Neural cell (in vitro differentiated cells): ENCODE results near the gene ZNF784. TPM values are rescaled to one million over a fixed set of nuclear protein-coding genes. Genes with fewer than 3 reads are reported as not detected.

Source experiments
- H2AFZ ChIP-seq: fragments of 200-600, 300-800 bp; sonication (generic), shearing (Covaris generic); 2 replicates; pipeline ENCODE4 v1.6.0; 2014; ENCODE audit warnings: low read depth, mild to moderate bottlenecking, antibody characterized with exemption, low read length, moderate library complexity
- H3F3A ChIP-seq: fragments of 200-600 bp; shearing (Covaris generic); 2 replicates; pipeline ENCODE4 v1.6.1; 2016; ENCODE audit warnings: mild to moderate bottlenecking, moderate library complexity, mixed read lengths, antibody characterized with exemption, low read length; ENCODE audit not compliant: insufficient read depth, poor library complexity, severe bottlenecking
- H3K27ac ChIP-seq: fragments of 200-600, 300-800 bp; sonication (generic), shearing (Covaris generic); 2 replicates; pipeline ENCODE4 v1.5.1; 2014; ENCODE audit warnings: mild to moderate bottlenecking, low read length, moderate library complexity
- H3K27me3 ChIP-seq: fragments of 300-800, 200-600 bp; sonication (generic), shearing (Covaris generic); 2 replicates; pipeline ENCODE4 v1.6.0; 2014; ENCODE audit warnings: mild to moderate bottlenecking, low read depth, low read length, moderate library complexity; ENCODE audit not compliant: insufficient read depth
- H3K36me3 ChIP-seq: fragments of 300-800, 200-600 bp; sonication (generic), shearing (Covaris generic); 2 replicates; pipeline ENCODE4 v1.5.1; 2014; ENCODE audit warnings: mild to moderate bottlenecking, antibody characterized with exemption, low read length, moderate library complexity; ENCODE audit not compliant: insufficient read depth
- H3K4me2 ChIP-seq: fragments of 300-800, 200-600 bp; sonication (generic), shearing (Covaris generic); 2 replicates; pipeline ENCODE4 v1.6.0; 2014; ENCODE audit warnings: mild to moderate bottlenecking, low read length
- H3K4me3 ChIP-seq: fragments of 300-800, 200-600 bp; sonication (generic), shearing (Covaris generic); 2 replicates; pipeline ENCODE4 v1.5.1; 2014; ENCODE audit warnings: mild to moderate bottlenecking, low read length, moderate library complexity
- H3K79me2 ChIP-seq: fragments of 200-600 bp; shearing (Covaris generic); replicated peaks from 2 replicates; pipeline ENCODE4 v1.6.0; 2014; ENCODE audit warnings: mild to moderate bottlenecking, low read length, moderate library complexity; ENCODE audit not compliant: insufficient read depth
- H3K9ac ChIP-seq: fragments of 300-800, 200-600 bp; sonication (generic), shearing (Covaris generic); 2 replicates; pipeline ENCODE4 v1.6.1; 2016; ENCODE audit warnings: mild to moderate bottlenecking, low read length, mixed read lengths
- H3K9me2 ChIP-seq: fragments of 200-600 bp; shearing (Covaris generic); 2 replicates; pipeline ENCODE4 v1.6.1; 2016; ENCODE audit warnings: mild to moderate bottlenecking, low read length, mixed read lengths; ENCODE audit not compliant: insufficient read depth
- H3K9me3 ChIP-seq: fragments of 200-600, 300-800 bp; sonication (generic), shearing (Covaris generic); 2 replicates; pipeline ENCODE4 v1.6.1; 2016; ENCODE audit warnings: mild to moderate bottlenecking, mixed run types, low read length, moderate library complexity, mixed read lengths
- H4K20me1 ChIP-seq: fragments of 200-600 bp; shearing (Covaris generic); 2 replicates; pipeline ENCODE4 v1.6.1; 2016; ENCODE audit warnings: mild to moderate bottlenecking, mixed run types; ENCODE audit not compliant: insufficient read depth
- CTCF ChIP-seq: fragments of 450-650 bp; IDR thresholded peaks from 2 replicates; pipeline ENCODE4 v1.5.1; 2014; ENCODE audit warnings: antibody characterized with exemption, mild to moderate bottlenecking, moderate library complexity; ENCODE audit not compliant: poor library complexity, severe bottlenecking
- EP300 ChIP-seq: fragments of 450-650 bp; conservative IDR thresholded peaks from 2 replicates; pipeline ENCODE4 v1.6.1; 2014; ENCODE audit warnings: antibody characterized with exemption, mild to moderate bottlenecking, moderate library complexity; ENCODE audit not compliant: poor library complexity, severe bottlenecking
- EZH2 ChIP-seq: fragments of 200-600, 300-800 bp; shearing (Covaris generic), sonication (generic); IDR thresholded peaks from 2 replicates; pipeline ENCODE4 v1.6.1; 2014; ENCODE audit warnings: antibody characterized with exemption, low read length, borderline replicate concordance, mild to moderate bottlenecking; ENCODE audit not compliant: insufficient read depth, poor library complexity, severe bottlenecking
- MXI1 ChIP-seq: fragments of 450-650 bp; conservative IDR thresholded peaks from 2 replicates; pipeline ENCODE4 v1.6.1; 2014; ENCODE audit warnings: antibody characterized with exemption, mild to moderate bottlenecking; ENCODE audit not compliant: poor library complexity, severe bottlenecking
- POLR2AphosphoS5 ChIP-seq: IDR thresholded peaks from 2 replicates; pipeline ENCODE4 v1.6.1; 2012
- RAD21 ChIP-seq: fragments of 450-650 bp; conservative IDR thresholded peaks from 2 replicates; pipeline ENCODE4 v1.6.1; 2014; ENCODE audit warnings: antibody characterized with exemption, mild to moderate bottlenecking, moderate library complexity
- REST ChIP-seq: IDR thresholded peaks from 2 replicates; pipeline ENCODE4 v1.6.1; 2012; ENCODE audit warnings: borderline replicate concordance
- SMC3 ChIP-seq: fragments of 450-650 bp; conservative IDR thresholded peaks from 2 replicates; pipeline ENCODE4 v1.6.1; 2014; ENCODE audit warnings: antibody characterized with exemption, mild to moderate bottlenecking, moderate library complexity; ENCODE audit not compliant: poor library complexity
- TAF1 ChIP-seq: IDR thresholded peaks from 2 replicates; pipeline ENCODE4 v1.6.1; 2012; ENCODE audit warnings: low read depth
- polyA plus RNA-seq: library from polyadenylated mRNA; depleted of rRNA; stranded (reverse); fragments of >200 nt; gene quantifications from 2 replicates; pipeline ENCODE4 v1.2.3, GENCODE V29; 2014

ZNF784 gene
- polyA plus RNA-seq, 1 donor from 2014 or later, result 10.3 TPM

- H3K9ac ChIP-seq, result peak overlapping the region; percentile 97
- H3K4me3 ChIP-seq, result peak overlapping the region; percentile 97
- no peaks in the 10 kb centered on the region for H3F3A ChIP-seq
- peak overlapping the region; percentile 91 for H3K27ac ChIP-seq
- H3K36me3 ChIP-seq, result peaks cover 8% of the 10 kb centered on the region
- H3K4me2 ChIP-seq, result peak overlapping the region; percentile 83
- no peaks in the 10 kb centered on the region for H3K27me3 ChIP-seq
- no peaks in the 10 kb centered on the region for H3K9me2 ChIP-seq
- H3K79me2 ChIP-seq, result peaks cover 30% of the 10 kb centered on the region
- TF ChIP-seq TAF1 (no peak), REST (no peak), POLR2AphosphoS5 (no peak), EZH2 (no peak), RAD21 (no peak), MXI1 (peak; percentile 34), SMC3 (no peak), CTCF (no peak)
- no peaks in the 10 kb centered on the region for H3K9me3 ChIP-seq
- H4K20me1 ChIP-seq, result no peaks in the 10 kb centered on the region
- H2AFZ ChIP-seq, result peak overlapping the region; percentile 41
These were observed 19.1 kb downstream of the ZNF784 start for GRCh38 chr19:55605207-55605636.

GRCh38 chr19:55603581-55604292 is 20.6 kb downstream of the ZNF784 start:
- no peaks in the 10 kb centered on the region for H3K27me3 ChIP-seq
- no peaks in the 10 kb centered on the region for H3K9me3 ChIP-seq
- H3F3A ChIP-seq, result no peaks in the 10 kb centered on the region
- no peaks in the 10 kb centered on the region for H3K36me3 ChIP-seq
- TF ChIP-seq TAF1 (no peak), EP300 (no peak), REST (no peak), CTCF (no peak), EZH2 (no peak), SMC3 (no peak), MXI1 (no peak), POLR2AphosphoS5 (no peak), RAD21 (no peak)
- peaks cover 24% of the 10 kb centered on the region for H3K79me2 ChIP-seq
- peak overlapping the region; percentile 97 for H3K4me3 ChIP-seq
- H2AFZ ChIP-seq, result no peak overlapping the region
- no peak overlapping the region for H3K4me2 ChIP-seq
- H3K27ac ChIP-seq, result peak overlapping the region; percentile 91
- H3K9me2 ChIP-seq, result no peaks in the 10 kb centered on the region
- H4K20me1 ChIP-seq, result no peaks in the 10 kb centered on the region
- no peak overlapping the region for H3K9ac ChIP-seq
